GM23338 (cell line): ENCODE measurements around the gene CLP1. TPM values are rescaled to one million over a fixed set of nuclear protein-coding genes. Genes with fewer than 3 reads are reported as not detected.
"Not testable (repeated sequence)": the region's sequence is repeated elsewhere in the genome, so short reads cannot be mapped to it uniquely, and the experiment has no call there.

Experiments
- ATAC-seq: fragments of 200-7000 bp; cut with Tn5 transposase; 3 replicates; pipeline ENCODE4 v1.9.1; 2020
- DNase-seq: peaks from one replicate; pipeline ENCODE4 v3.0.0-alpha.2; 2015; ENCODE audit warnings: low spot score
- H2AFZ ChIP-seq: fragments of 200-600 bp; sonication (generic); 2 replicates; pipeline ENCODE4 v1.8.0; 2016; ENCODE audit warnings: antibody characterized with exemption, mild to moderate bottlenecking, moderate library complexity
- H3F3A ChIP-seq: fragments of 200-600 bp; sonication (generic); replicated peaks from 2 replicates; pipeline ENCODE4 v1.8.0; 2017; ENCODE audit warnings: antibody characterized with exemption, mixed run types, low read depth
- H3K27ac ChIP-seq: fragments of 200-600 bp; sonication (generic); 2 replicates; pipeline ENCODE4 v1.6.1; 2016; ENCODE audit warnings: low read depth
- H3K27me3 ChIP-seq: fragments of 200-600 bp; sonication (generic); 2 replicates; pipeline ENCODE4 v1.8.0; 2016; ENCODE audit warnings: mild to moderate bottlenecking, mixed run types, moderate library complexity; ENCODE audit not compliant: insufficient read depth
- H3K36me3 ChIP-seq: fragments of 200-600 bp; sonication (generic); 2 replicates; pipeline ENCODE4 v1.8.0; 2016; ENCODE audit warnings: mild to moderate bottlenecking; ENCODE audit not compliant: insufficient read depth
- H3K4me1 ChIP-seq: fragments of 200-600 bp; sonication (generic); 2 replicates; pipeline ENCODE4 v1.8.0; 2016; ENCODE audit warnings: mild to moderate bottlenecking, moderate library complexity; ENCODE audit not compliant: insufficient read depth
- H3K4me2 ChIP-seq: fragments of 200-600 bp; sonication (generic); 2 replicates; pipeline ENCODE4 v1.7.1; 2017; ENCODE audit warnings: mixed run types
- H3K4me3 ChIP-seq: fragments of 200-600 bp; sonication (generic); 2 replicates; pipeline ENCODE4 v1.6.1; 2016; ENCODE audit warnings: mixed run types
- H3K79me2 ChIP-seq: fragments of 200-600 bp; sonication (generic); replicated peaks from 2 replicates; pipeline ENCODE4 v1.8.0; 2017; ENCODE audit warnings: mild to moderate bottlenecking; ENCODE audit not compliant: insufficient read depth
- H3K9me2 ChIP-seq: fragments of 200-600 bp; sonication (generic); 2 replicates; pipeline ENCODE4 v1.8.0; 2017; ENCODE audit not compliant: insufficient read depth
- H4K20me1 ChIP-seq: fragments of 200-600 bp; sonication (generic); replicated peaks from 2 replicates; pipeline ENCODE4 v1.8.0; 2017; ENCODE audit warnings: mild to moderate bottlenecking; ENCODE audit not compliant: insufficient read depth
- H3K27ac Mint-ChIP-seq: 2 replicates; pipeline ENCODE4 v1.8.0; 2020; ENCODE audit warnings: inconsistent platforms, mild to moderate bottlenecking, moderate library complexity, mixed read lengths
- H3K27me3 Mint-ChIP-seq: 3 replicates; pipeline ENCODE4 v1.8.0; 2022; ENCODE audit warnings: low read depth, mild to moderate bottlenecking, moderate library complexity, mixed read lengths, inconsistent platforms; ENCODE audit not compliant: insufficient read depth, poor library complexity
- H3K36me3 Mint-ChIP-seq: 3 replicates; pipeline ENCODE4 v1.8.0; 2021; ENCODE audit warnings: low read depth, mild to moderate bottlenecking, inconsistent platforms, moderate library complexity, mixed read lengths
- H3K4me1 Mint-ChIP-seq: 3 replicates; pipeline ENCODE4 v1.8.0; 2020; ENCODE audit warnings: mild to moderate bottlenecking, inconsistent platforms, mixed read lengths
- H3K4me3 Mint-ChIP-seq: 3 replicates; pipeline ENCODE4 v1.8.0; 2021; ENCODE audit warnings: moderate library complexity, mild to moderate bottlenecking, inconsistent platforms, mixed read lengths
- H3K9me3 Mint-ChIP-seq: 3 replicates; pipeline ENCODE4 v1.8.0; 2020; ENCODE audit warnings: moderate library complexity, mild to moderate bottlenecking, inconsistent platforms, mixed read lengths
- CREB1 ChIP-seq: fragments of 250-450 bp; sonication (Bioruptor Pico); IDR thresholded peaks from 2 replicates; pipeline ENCODE4 v1.5.0; 2020; ENCODE audit warnings: low read depth, mild to moderate bottlenecking, moderate library complexity
- CTCF ChIP-seq, 2 experiments: fragments of 200-600 bp in 1 of 2; sonication (generic) in 1 of 2; conservative IDR thresholded peaks; 2 replicates each; pipeline versions ENCODE4 v1.5.1 to v1.6.1; 2016 to 2017; ENCODE audit warnings: antibody characterized with exemption in 2 of 2, low read depth in 2 of 2, mild to moderate bottlenecking in 2 of 2, moderate library complexity in 1 of 2
- ETS1 ChIP-seq: IDR thresholded peaks from 2 replicates; pipeline ENCODE4 v1.6.1; 2016; ENCODE audit warnings: antibody characterized with exemption
- EZH2 ChIP-seq: fragments of 200-600 bp; sonication (generic); IDR thresholded peaks from one replicate; pipeline ENCODE4 v1.8.0; 2017; ENCODE audit warnings: antibody characterized with exemption, mild to moderate bottlenecking, low read depth; ENCODE audit not compliant: unreplicated experiment
- EZH2phosphoT487 ChIP-seq: fragments of 200-600 bp; sonication (generic); IDR thresholded peaks from one replicate; pipeline ENCODE4 v1.8.1; 2018; ENCODE audit warnings: antibody characterized with exemption; ENCODE audit not compliant: unreplicated experiment
- JUNB ChIP-seq: IDR thresholded peaks from one replicate; pipeline ENCODE4 v1.6.1; 2016; ENCODE audit warnings: antibody characterized with exemption; ENCODE audit not compliant: unreplicated experiment
- POLR2AphosphoS5 ChIP-seq: IDR thresholded peaks from 2 replicates; pipeline ENCODE4 v1.6.1; 2016; ENCODE audit warnings: antibody characterized with exemption, low read depth
- REST ChIP-seq: IDR thresholded peaks from one replicate; pipeline ENCODE4 v1.6.1; 2018; ENCODE audit warnings: antibody characterized with exemption; ENCODE audit not compliant: unreplicated experiment
- STAT1 ChIP-seq: IDR thresholded peaks from one replicate; pipeline ENCODE4 v1.6.1; 2016; ENCODE audit warnings: antibody characterized with exemption; ENCODE audit not compliant: unreplicated experiment
- ZNF114 ChIP-seq: fragments of 250-450 bp; sonication (Bioruptor Pico); IDR thresholded peaks from 2 replicates; pipeline ENCODE4 v1.5.0; 2020; ENCODE audit warnings: mild to moderate bottlenecking, moderate library complexity
- polyA plus RNA-seq: library from polyadenylated mRNA; unstranded; fragments of >200 nt; fragmentation: Nextera tagmentation; extraction: Ambion mirVana; gene quantifications from 2 replicates; pipeline ENCODE4 v1.2.1, GENCODE V29; 2016
- total RNA-seq: library from RNA; depleted of rRNA; stranded (reverse); fragments of >200 nt; shearing (Covaris generic); gene quantifications from 2 replicates; pipeline ENCODE4 v1.2.3, GENCODE V29; 2014

The CLP1 gene
- total and polyA plus RNA-seq, 2 experiments from 2014 or later: 16.8 to 25.2 TPM

- H3K36me3 Mint-ChIP-seq: peaks cover 40% of the 10 kb centered on the region
- peaks cover 22% of the 10 kb centered on the region for H3K79me2 ChIP-seq
- not testable (repeated sequence) for DNase-seq, H3K9me3 Mint-ChIP-seq, H3K4me1 ChIP-seq, H3K4me3 ChIP-seq, H3K4me2 ChIP-seq, H3K27ac Mint-ChIP-seq, H4K20me1 ChIP-seq, H3K4me3 Mint-ChIP-seq, H3K27me3 Mint-ChIP-seq, H3K27ac ChIP-seq, H3K27me3 ChIP-seq, ATAC-seq, H3K4me1 Mint-ChIP-seq, H3K9me2 ChIP-seq, H2AFZ ChIP-seq
- H3K36me3 ChIP-seq: peaks cover 15% of the 10 kb centered on the region
- peaks cover 17% of the 10 kb centered on the region for H3F3A ChIP-seq
These were observed 47.9 kb downstream of the CLP1 start for GRCh38 chr11:57705432-57705831.

- Histone ChIP-seq H3K27ac (no peak overlapping the region), H3K9me2 (no peaks in the 10 kb centered on the region), H3K4me1 (peaks cover 8% of the 10 kb centered on the region; the same call in 1 of the 2 replicates), H3F3A (peaks cover 4% of the 10 kb centered on the region; the same call in 1 of the 2 replicates), H3K79me2 (peaks cover 56% of the 10 kb centered on the region), H2AFZ (no peak overlapping the region), H3K4me3 (no peak overlapping the region), H3K27me3 (no peaks in the 10 kb centered on the region), H3K36me3 (0 out of 2 replicates have a peak, but pooled peaks cover under 1% of the 10 kb centered on the region), H3K4me2 (no peak overlapping the region), H4K20me1 (peaks cover 15% of the 10 kb centered on the region)
- no peak overlapping the region for H3K27ac Mint-ChIP-seq
- H3K4me1 Mint-ChIP-seq: peaks cover 16% of the 10 kb centered on the region
- ATAC-seq (no peak), DNase-seq (no peak)
- peaks cover 6% of the 10 kb centered on the region for H3K27me3 Mint-ChIP-seq
- H3K36me3 Mint-ChIP-seq: peaks cover 22% of the 10 kb centered on the region
- H3K9me3 Mint-ChIP-seq: peaks cover 3% of the 10 kb centered on the region; the same call in 1 of the 3 replicates
- H3K4me3 Mint-ChIP-seq: no peak overlapping the region
- no peak for TF ChIP-seq REST
- no peak for TF ChIP-seq EZH2
- no peak for TF ChIP-seq ETS1
- no peak for TF ChIP-seq EZH2phosphoT487
- no peak for TF ChIP-seq POLR2AphosphoS5
- TF ChIP-seq JUNB: no peak
- TF ChIP-seq CTCF (conservative IDR thresholded peaks at IDR 0.05; ENCODE audit: low read depth in 2 of 2): no peak
- no peak for TF ChIP-seq CREB1 (CRISPR knock-in tag)
- TF ChIP-seq ZNF114 (CRISPR knock-in tag): no peak
- TF ChIP-seq STAT1: no peak
These were observed 52.3 kb downstream of the CLP1 start for GRCh38 chr11:57709802-57710367.
